Activated naive CD4-positive, alpha-beta T cell treated with anti-CD3 and anti-CD28 coated beads for 36 hours (primary cell): ENCODE data around the gene SESN1. TPM values are rescaled to one million over a fixed set of nuclear protein-coding genes. Genes with fewer than 3 reads are reported as not detected.

ENCODE experiments used
- CTCF ChIA-PET: fragments of 350-600 bp; sonication (Branson Sonifier 250); formaldehyde crosslinking; loops from one replicate; lab custom pipeline; 2021; ENCODE audit warnings: antibody characterized with exemption; lab: Charles Lee
- DNase-seq: peaks from one replicate; pipeline ENCODE4 v3.0.0-alpha.2; 2020
- H3K27ac Mint-ChIP-seq: one replicate; pipeline ENCODE4 v1.8.0; 2021; ENCODE audit warnings: mild to moderate bottlenecking, mixed read lengths
- H3K27me3 Mint-ChIP-seq: one replicate; pipeline ENCODE4 v1.8.0; 2021; ENCODE audit warnings: low read depth, mixed read lengths
- H3K36me3 Mint-ChIP-seq: one replicate; pipeline ENCODE4 v1.8.0; 2021; ENCODE audit warnings: low read depth, mixed read lengths
- H3K4me1 Mint-ChIP-seq: one replicate; pipeline ENCODE4 v1.8.0; 2021; ENCODE audit warnings: low read depth, mixed read lengths
- H3K4me3 Mint-ChIP-seq: one replicate; pipeline ENCODE4 v1.8.0; 2021; ENCODE audit warnings: mild to moderate bottlenecking, moderate library complexity, mixed read lengths
- H3K9me3 Mint-ChIP-seq: one replicate; pipeline ENCODE4 v1.8.0; 2021; ENCODE audit warnings: mixed read lengths
- intact Hi-C: fragments of 100-400 bp; cut with micrococcal nuclease; formaldehyde crosslinking; loops from one replicate; pipeline ENCODE4 v1.15.1; 2023
- total RNA-seq, 2 experiments: library from RNA; stranded (reverse); gene quantifications; one replicate each; pipeline ENCODE4 v1.2.3, GENCODE V29; 2021

Gene SESN1
- total RNA-seq, 2 experiments from 2014 or later, result 34.0 to 35.0 TPM

GRCh38 chr6:109074133-109074415 lies 20.6 kb downstream of the SESN1 start:
- DNase-seq, result no peak
- Mint-ChIP-seq H3K27me3 (no peaks in the 10 kb centered on the region), H3K27ac (no peak overlapping the region), H3K36me3 (no peaks in the 10 kb centered on the region), H3K4me3 (no peak overlapping the region), H3K9me3 (no peaks in the 10 kb centered on the region), H3K4me1 (peaks cover 20% of the 10 kb centered on the region)
- intact Hi-C loops, result loop anchor here (5.0 kb wide), 2 partner anchors 277 to 517 kb away; no protein-coding TSS in a partner anchor
- CTCF ChIA-PET, result interaction anchor here (0.8 to 4.0 kb wide), 15 partner anchors 11 to 575 kb away, joined by 3 to 29 read pairs (median 5); no protein-coding TSS in a partner anchor

- Mint-ChIP-seq H3K9me3 (no peaks in the 10 kb centered on the region), H3K27ac (no peak overlapping the region), H3K4me1 (peaks cover 20% of the 10 kb centered on the region), H3K36me3 (no peaks in the 10 kb centered on the region), H3K27me3 (no peaks in the 10 kb centered on the region), H3K4me3 (peak overlapping the region; percentile 20)
- CTCF ChIA-PET, result interaction anchor here (0.6 to 4.0 kb wide), 36 partner anchors 8 to 574 kb away, joined by 3 to 29 read pairs (median 5); no protein-coding TSS in a partner anchor
- intact Hi-C loops, result loop anchor here (1.0 to 5.0 kb wide), 8 partner anchors 65 to 531 kb away; no protein-coding TSS in a partner anchor
- DNase-seq, result peak; percentile 66
These were observed 21.1 kb downstream of the SESN1 start for GRCh38 chr6:109073344-109074132.

- Mint-ChIP-seq H3K4me1 (peaks cover 25% of the 10 kb centered on the region), H3K27ac (no peak overlapping the region), H3K36me3 (no peaks in the 10 kb centered on the region), H3K9me3 (no peaks in the 10 kb centered on the region), H3K4me3 (peak overlapping the region; percentile 53), H3K27me3 (no peaks in the 10 kb centered on the region)
- intact Hi-C loops, result loop anchor here (5.0 kb wide), 2 partner anchors 274 to 514 kb away; no protein-coding TSS in a partner anchor
- DNase-seq, result peak; percentile 7
- CTCF ChIA-PET, result interaction anchor here (0.5 to 4.0 kb wide), 27 partner anchors 8 to 529 kb away, joined by 3 to 29 read pairs (median 5); no protein-coding TSS in a partner anchor
These were observed 23.3 kb downstream of the SESN1 start for GRCh38 chr6:109071125-109071917.

- intact Hi-C loops, result loop anchor here (1.0 to 5.0 kb wide), 3 partner anchors 7 to 512 kb away; no protein-coding TSS in a partner anchor
- Mint-ChIP-seq H3K9me3 (no peaks in the 10 kb centered on the region), H3K4me3 (no peak overlapping the region), H3K36me3 (no peaks in the 10 kb centered on the region), H3K27me3 (no peaks in the 10 kb centered on the region), H3K4me1 (peaks cover 25% of the 10 kb centered on the region), H3K27ac (no peak overlapping the region)
- CTCF ChIA-PET, result interaction anchor here (1.0 kb wide), 1 partner anchor 152 kb away, joined by 3 read pairs; no protein-coding TSS in a partner anchor
- no peak for DNase-seq
These were observed 24.9 kb downstream of the SESN1 start for GRCh38 chr6:109069746-109070145.

- intact Hi-C loops, result loop anchor here (1.0 kb wide), 1 partner anchor 7 kb away; no protein-coding TSS in a partner anchor
These were observed 31.8 kb downstream of the SESN1 start for GRCh38 chr6:109062767-109063352.

GRCh38 chr6:109062216-109062615 lies 32.4 kb downstream of the SESN1 start:
- Mint-ChIP-seq H3K36me3 (no peaks in the 10 kb centered on the region), H3K4me3 (no peak overlapping the region), H3K27me3 (no peaks in the 10 kb centered on the region), H3K4me1 (peaks cover 38% of the 10 kb centered on the region), H3K9me3 (no peaks in the 10 kb centered on the region), H3K27ac (no peak overlapping the region)
- CTCF ChIA-PET, result interaction anchor here (3.0 kb wide), 1 partner anchor 11 kb away, joined by 13 read pairs; no protein-coding TSS in a partner anchor
- no peak for DNase-seq
- intact Hi-C loops, result loop anchor here (1.0 kb wide), 1 partner anchor 8 kb away; no protein-coding TSS in a partner anchor

More at GRCh38 chr6:109062767-109063352, 31.8 kb downstream of the SESN1 start:
- Mint-ChIP-seq H3K4me1 (peaks cover 42% of the 10 kb centered on the region), H3K27me3 (no peaks in the 10 kb centered on the region), H3K27ac (no peak overlapping the region), H3K9me3 (no peaks in the 10 kb centered on the region), H3K4me3 (no peak overlapping the region), H3K36me3 (no peaks in the 10 kb centered on the region)
- no peak for DNase-seq
- CTCF ChIA-PET, result interaction anchor here (3.0 kb wide), 1 partner anchor 10 kb away, joined by 13 read pairs; no protein-coding TSS in a partner anchor

GRCh38 chr6:109060571-109060970 lies 34.1 kb downstream of the SESN1 start:
- no peaks in the 10 kb centered on the region for H3K36me3 Mint-ChIP-seq

GRCh38 chr6:109059571-109060021 lies 35.0 kb downstream of the SESN1 start:
- H3K36me3 Mint-ChIP-seq, result no peaks in the 10 kb centered on the region
- H3K27me3 Mint-ChIP-seq, result no peaks in the 10 kb centered on the region
- CTCF ChIA-PET, result no interaction called here
- peak overlapping the region; percentile 35 for H3K4me3 Mint-ChIP-seq
- H3K4me1 Mint-ChIP-seq, result peaks cover 40% of the 10 kb centered on the region
- H3K9me3 Mint-ChIP-seq, result no peaks in the 10 kb centered on the region
- peak; percentile 19 for DNase-seq
- peak overlapping the region; percentile 55 for H3K27ac Mint-ChIP-seq
- intact Hi-C loops, result loop anchor here (1.0 to 5.0 kb wide), 3 partner anchors 35 to 117 kb away; partner anchors contain the start of gene SESN1

More at GRCh38 chr6:109060571-109060970, 34.1 kb downstream of the SESN1 start:
- Mint-ChIP-seq H3K27ac (no peak overlapping the region), H3K4me3 (no peak overlapping the region), H3K27me3 (no peaks in the 10 kb centered on the region), H3K9me3 (no peaks in the 10 kb centered on the region), H3K4me1 (peaks cover 40% of the 10 kb centered on the region)
- DNase-seq, result no peak
- intact Hi-C loops, result no loop called here
- CTCF ChIA-PET, result no interaction called here

GRCh38 chr6:109059153-109059552 lies 35.5 kb downstream of the SESN1 start:
- no peak for DNase-seq
- no peaks in the 10 kb centered on the region for H3K36me3 Mint-ChIP-seq
- H3K27ac Mint-ChIP-seq, result peak overlapping the region; percentile 55
- CTCF ChIA-PET, result interaction anchor here (0.5 to 0.7 kb wide), 2 partner anchors 15 to 155 kb away, joined by 3 to 4 read pairs; no protein-coding TSS in a partner anchor
- peaks cover 37% of the 10 kb centered on the region for H3K4me1 Mint-ChIP-seq
- intact Hi-C loops, result loop anchor here (1.0 to 5.0 kb wide), 3 partner anchors 35 to 117 kb away; partner anchors contain the start of gene SESN1
- no peaks in the 10 kb centered on the region for H3K9me3 Mint-ChIP-seq
- H3K27me3 Mint-ChIP-seq, result no peaks in the 10 kb centered on the region
- H3K4me3 Mint-ChIP-seq, result no peak overlapping the region

- CTCF ChIA-PET, result interaction anchor here (0.5 to 0.7 kb wide), 2 partner anchors 14 to 154 kb away, joined by 3 to 4 read pairs; no protein-coding TSS in a partner anchor
- Mint-ChIP-seq H3K9me3 (no peaks in the 10 kb centered on the region), H3K27ac (no peak overlapping the region), H3K4me1 (peaks cover 35% of the 10 kb centered on the region), H3K36me3 (no peaks in the 10 kb centered on the region), H3K4me3 (no peak overlapping the region), H3K27me3 (no peaks in the 10 kb centered on the region)
- DNase-seq, result no peak
- intact Hi-C loops, result loop anchor here (1.0 to 5.0 kb wide), 3 partner anchors 36 to 116 kb away; partner anchors contain the start of gene SESN1
These were observed 36.0 kb downstream of the SESN1 start for GRCh38 chr6:109058620-109059019.

GRCh38 chr6:109056661-109057060 lies 38.0 kb downstream of the SESN1 start:
- DNase-seq, result no peak
- intact Hi-C loops, result loop anchor here (5.0 kb wide), 1 partner anchor 114 kb away; no protein-coding TSS in a partner anchor
- H3K36me3 Mint-ChIP-seq, result no peaks in the 10 kb centered on the region
- H3K4me3 Mint-ChIP-seq, result no peak overlapping the region
- H3K4me1 Mint-ChIP-seq, result peaks cover 27% of the 10 kb centered on the region
- no peak overlapping the region for H3K27ac Mint-ChIP-seq
- CTCF ChIA-PET, result interaction anchor here (0.6 to 1.0 kb wide), 2 partner anchors 15 to 42 kb away, joined by 3 read pairs; no protein-coding TSS in a partner anchor
- H3K27me3 Mint-ChIP-seq, result no peaks in the 10 kb centered on the region
- no peaks in the 10 kb centered on the region for H3K9me3 Mint-ChIP-seq
